GM18526 (cell line): ENCODE data around the gene DNAH1.

Experiments
- POLR2A ChIP-seq: IDR thresholded peaks from 3 replicates; pipeline ENCODE4 v1.6.1; 2011; ENCODE audit not compliant: insufficient read length; ENCODE audit errors: extremely low read depth

Gene DNAH1

DNA sequence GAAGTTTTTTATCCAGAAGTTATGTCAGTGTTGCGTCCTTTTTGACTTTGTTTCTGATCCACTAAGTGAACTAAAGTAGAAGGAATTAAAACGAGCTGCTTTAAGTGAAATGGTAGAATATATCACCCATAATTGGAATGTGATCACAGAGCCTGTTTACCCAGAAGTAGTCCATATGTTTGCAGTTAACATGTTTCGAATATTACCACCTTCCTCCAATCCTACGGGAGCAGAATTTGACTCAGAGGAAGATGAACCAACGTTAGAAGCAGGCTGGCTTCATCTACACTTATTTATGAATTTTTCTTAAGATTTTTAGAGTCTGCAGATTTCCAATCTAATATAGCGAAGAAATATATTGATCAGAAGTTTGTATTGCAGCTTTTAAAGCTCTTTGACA is 57.6 kb downstream of the DNAH1 start:
- TF ChIP-seq POLR2A = no peak

DNA sequence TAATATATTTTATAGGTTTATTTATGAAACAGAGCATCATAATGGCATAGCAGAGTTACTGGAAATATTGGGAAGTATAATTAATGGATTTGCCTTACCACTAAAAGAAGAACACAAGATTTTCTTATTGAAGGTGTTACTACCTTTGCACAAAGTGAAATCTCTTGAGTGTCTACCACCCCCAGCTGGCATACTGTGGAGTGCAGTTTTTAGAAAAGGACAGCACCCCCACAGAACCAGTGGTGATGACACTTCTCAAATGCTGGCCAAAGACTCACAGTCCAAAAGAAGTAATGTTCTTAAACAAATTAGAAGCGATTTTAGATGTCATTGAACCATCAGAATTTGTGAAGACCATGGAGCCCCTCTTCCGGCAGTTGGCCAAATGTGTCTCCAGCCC is 58.1 kb downstream of the DNAH1 start:
- no peak for TF ChIP-seq POLR2A

DNA sequence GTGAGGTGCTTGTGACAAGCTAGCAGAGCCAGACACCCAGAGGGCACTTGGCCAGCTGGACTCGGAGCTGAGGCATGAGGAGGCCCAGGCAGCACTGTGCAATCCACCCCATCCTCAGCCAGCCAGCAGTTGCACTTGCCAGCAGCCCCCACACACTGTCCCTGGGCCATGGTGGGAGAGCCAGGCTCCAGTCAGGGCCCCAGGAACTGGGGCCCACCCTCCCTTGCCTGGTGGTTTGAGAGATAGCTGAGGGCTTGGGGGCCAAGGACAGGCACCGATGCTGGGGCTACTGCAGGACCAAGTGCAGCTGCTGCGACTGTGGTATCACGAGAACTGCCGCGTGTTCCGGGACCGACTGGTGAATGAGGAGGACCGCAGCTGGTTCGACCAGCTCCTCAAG is 63.5 kb downstream of the DNAH1 start:
- TF ChIP-seq POLR2A = no peak

DNA sequence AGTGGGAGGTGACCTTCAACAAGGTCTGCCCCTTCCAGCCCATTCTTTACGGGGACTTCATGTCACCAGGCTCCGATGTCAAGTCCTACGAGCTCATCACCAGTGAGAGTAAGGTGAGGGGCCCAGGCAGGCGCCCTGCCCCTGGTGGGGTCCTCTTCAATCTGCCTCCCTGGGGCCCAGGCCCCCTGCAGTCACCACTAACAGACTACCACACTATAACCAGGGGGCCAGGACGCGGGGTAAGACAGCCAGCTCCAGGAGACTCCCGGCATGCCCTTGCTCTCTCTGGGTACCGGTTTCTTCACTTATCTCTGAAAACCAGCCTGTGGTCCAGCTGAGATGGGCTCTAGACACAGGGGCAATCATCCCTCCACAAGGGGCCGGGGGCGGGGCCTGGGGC is 63.9 kb downstream of the DNAH1 start:
- no peak for TF ChIP-seq POLR2A

DNA sequence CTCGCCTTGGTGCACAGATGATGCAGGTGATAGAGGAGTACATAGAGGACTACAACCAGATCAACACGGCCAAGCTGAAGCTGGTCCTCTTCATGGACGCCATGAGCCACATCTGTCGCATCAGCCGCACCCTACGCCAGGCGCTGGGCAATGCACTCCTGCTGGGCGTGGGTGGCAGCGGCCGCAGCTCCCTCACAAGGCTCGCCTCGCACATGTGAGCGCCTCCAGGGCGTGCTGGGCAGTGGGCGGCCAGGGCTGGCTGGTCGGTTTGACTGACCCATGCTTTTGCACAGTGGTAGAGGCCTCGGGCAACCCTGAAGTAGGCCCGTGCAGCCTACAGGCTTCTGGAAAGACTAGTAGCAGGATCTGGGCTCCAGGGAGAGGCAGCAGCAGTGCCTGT is 65.5 kb downstream of the DNAH1 start:
- TF ChIP-seq POLR2A = no peak

DNA sequence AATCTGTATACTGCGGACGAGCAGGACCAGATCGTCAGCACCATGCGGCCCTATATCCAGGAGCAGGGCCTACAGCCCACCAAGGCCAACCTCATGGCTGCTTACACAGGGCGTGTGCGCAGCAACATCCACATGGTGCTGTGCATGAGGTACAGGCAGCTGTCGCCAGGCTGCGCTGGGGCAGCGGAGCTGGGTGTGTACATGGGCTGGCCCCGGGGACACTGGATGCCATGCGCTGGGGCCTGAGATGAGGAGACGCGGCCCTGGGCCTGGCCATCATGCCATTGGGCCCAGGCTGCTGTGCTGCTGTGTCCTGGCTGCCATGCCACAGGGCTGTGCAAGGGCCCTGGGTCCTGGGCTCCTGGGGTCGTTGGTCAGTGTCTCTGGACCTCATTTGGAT is 67.3 kb downstream of the DNAH1 start:
- no peak for TF ChIP-seq POLR2A

DNA sequence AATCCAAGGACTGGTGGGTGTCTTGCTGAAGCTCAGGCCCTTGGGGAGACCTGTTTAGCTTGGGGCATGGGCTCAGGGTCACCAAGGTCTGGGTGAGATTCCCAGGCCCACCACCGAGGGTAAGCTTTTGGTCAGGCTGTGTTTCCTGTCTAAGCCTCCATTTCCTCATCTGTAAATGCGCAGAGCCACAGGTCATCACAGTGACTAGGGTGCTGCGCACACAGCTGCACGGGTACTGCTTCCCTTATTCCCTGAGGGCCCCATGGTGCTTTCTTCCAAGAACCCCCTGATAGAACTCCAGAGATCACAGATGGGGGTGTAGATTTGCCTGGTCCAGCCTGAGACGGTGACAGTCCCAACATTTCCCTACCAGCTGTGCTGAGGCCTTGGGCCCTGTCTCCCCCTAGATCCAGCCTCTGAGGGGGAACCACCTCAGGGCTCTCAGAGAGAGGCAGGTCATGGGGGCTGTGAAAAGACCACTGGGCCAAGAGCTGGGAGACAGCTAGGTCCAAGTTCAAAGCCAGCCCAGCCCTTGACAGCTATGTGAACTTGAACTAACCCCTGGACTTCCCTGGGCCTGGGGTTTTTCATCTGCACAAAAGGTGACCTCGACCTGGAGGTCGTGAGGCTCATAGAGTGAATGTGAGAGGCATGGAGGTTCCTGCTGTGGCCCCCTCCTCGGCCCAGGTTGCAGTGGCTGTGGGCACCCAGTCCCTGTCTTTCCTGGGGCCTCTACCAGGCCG is 68.1 kb downstream of the DNAH1 start:
- TF ChIP-seq POLR2A = no peak

DNA sequence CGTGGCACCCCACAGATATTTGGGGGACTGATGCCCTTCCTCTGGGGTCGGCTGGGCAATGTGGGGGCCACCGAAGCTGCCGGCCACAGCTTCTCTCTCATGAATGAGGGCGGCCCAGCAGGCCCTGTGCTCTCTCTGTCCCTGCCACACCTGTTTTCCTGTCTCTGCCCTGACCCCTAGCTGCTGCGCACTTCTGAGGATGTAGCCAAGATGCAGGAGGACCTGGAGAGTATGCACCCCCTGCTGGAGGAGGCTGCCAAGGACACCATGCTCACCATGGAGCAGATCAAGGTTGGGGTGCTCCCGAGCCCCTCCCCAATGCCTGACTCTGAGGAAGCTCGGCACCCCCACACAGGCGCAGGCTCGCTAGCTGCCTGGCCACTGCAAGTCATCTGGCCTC is 69.0 kb downstream of the DNAH1 start:
- TF ChIP-seq POLR2A = no peak

DNA sequence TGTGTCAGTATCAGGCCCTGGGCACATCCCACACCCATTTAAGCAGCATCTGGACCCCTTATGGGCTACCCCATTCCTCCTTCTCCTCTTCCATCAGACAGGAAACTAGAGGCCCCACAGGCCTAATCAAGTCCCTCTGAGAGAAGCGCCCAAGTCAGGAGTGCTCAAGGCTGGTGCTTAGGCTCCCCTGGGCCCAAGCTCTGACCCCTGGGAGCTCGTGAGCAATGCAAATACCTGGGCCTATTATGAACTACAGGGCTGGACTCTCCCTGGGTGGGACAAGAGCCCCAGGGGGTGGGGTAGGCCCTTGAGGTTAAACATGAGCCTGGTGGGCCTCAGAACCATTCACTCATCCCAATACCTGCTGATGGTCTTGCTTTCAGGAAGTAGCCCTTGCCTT is 71.4 kb downstream of the DNAH1 start:
- TF ChIP-seq POLR2A = no peak

DNA sequence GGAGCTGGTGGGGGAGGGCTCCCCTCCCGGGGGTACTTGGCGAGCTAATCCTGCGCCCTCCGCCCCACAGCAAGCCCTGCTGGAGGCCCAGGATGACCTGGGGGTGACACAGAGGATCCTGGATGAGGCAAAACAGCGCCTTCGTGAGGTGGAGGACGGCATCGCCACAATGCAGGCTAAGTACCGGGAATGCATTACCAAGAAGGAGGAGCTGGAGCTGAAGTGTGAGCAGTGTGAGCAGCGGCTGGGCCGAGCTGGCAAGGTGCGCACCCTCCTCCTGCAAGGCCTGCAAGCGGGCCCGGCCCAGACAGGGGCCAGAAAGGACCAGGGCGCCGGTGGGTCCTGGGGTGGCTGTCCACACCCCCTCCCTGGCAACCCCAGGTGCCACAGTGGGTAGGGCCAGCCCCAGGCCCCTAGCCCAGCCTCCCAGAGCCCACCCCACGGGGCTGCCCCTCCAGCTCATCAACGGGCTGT is 72.3 kb downstream of the DNAH1 start:
- no peak for TF ChIP-seq POLR2A

DNA sequence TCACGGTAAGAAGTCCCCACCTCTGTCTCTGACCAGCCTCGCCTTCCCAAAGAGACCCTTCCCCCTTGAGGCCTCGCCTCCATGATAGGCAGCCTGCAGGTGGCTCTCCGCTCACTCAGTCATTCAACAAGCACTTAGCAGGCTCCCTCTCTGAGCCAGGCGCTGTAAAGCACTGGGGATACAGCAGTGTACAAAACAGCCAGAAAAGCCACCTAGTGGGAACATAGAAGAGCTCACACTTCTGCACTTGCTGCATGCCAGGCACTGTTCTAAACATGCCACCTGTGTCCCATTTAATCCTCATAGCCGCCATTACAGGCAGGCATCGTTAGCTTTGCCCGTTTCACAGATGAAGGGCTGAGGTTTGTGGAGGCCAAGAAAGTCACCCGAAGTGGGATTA is 72.8 kb downstream of the DNAH1 start:
- TF ChIP-seq POLR2A = no peak

DNA sequence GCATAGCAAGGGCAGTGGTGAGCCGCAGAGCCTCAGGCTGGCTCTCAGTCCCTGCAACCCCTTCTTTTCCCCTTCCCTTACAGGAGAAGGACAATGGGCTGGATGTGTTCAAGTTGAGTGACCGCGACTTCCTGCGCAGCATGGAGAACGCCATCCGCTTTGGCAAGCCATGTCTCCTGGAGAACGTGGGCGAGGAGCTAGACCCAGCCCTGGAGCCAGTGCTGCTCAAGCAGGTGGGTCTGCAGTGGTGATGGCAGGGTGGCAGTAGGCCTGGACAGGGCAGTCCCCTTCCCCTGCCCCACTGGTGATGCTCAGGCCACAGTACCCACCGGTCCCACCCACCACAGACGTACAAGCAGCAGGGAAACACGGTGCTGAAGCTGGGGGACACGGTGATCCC is 75.0 kb downstream of the DNAH1 start:
- no peak for TF ChIP-seq POLR2A

DNA sequence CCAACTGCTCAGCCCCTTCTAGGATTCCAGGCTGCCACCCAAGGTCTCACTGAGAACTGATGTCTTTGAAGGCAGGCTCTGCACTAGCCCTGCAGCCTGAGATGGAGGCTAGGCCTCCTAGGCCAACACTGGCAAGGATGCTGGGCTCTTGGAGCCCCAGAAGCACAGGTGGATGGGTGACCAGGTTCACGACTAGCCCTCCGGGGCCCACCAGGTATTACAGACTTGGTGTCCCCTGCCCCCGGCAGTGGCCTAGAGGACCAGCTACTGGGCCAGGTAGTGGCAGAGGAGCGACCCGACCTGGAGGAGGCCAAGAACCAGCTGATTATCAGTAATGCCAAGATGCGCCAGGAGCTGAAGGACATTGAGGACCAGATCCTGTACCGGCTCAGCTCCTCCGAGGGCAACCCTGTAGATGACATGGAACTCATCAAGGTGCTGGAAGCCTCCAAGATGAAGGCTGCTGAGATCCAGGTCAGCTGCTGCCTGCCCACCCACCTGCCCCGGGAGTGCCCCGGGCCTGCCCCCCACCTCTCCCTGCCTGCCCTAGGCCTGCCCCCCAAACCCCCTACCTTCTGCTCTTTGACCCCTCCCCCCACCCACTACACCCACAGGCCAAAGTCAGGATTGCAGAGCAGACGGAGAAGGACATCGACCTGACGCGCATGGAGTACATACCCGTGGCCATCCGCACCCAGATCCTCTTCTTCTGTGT is 76.3 kb downstream of the DNAH1 start:
- TF ChIP-seq POLR2A = no peak

DNA sequence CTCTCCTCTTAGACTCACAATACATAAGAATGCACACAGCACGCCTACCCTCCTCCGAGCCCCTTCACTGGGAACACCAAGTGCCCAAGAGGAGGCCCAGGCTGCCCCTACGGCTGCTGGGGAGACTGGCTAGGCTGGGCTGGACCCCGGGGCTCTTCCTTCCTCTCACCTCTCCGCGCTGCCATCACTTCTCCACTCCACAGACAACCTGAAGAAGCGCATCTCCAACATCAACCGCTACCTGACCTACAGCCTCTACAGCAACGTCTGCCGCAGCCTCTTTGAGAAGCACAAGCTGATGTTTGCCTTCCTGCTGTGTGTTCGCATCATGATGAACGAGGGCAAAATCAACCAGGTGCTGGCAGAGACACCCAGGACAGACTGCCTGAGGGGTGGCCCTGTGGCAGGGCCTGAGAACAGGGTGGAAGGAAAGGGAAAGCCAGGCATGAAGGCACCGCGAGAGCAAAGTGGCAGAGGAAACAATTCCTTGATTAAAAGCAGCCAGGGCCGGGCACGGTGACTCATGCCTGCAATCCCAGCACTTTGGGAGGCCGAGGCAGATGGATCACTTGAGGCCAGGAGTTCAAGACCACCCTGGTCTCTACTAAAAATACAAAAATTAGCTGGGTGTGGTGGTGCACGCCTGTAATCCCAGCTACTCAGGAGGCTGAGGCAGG is 77.2 kb downstream of the DNAH1 start:
- TF ChIP-seq POLR2A = no peak

DNA sequence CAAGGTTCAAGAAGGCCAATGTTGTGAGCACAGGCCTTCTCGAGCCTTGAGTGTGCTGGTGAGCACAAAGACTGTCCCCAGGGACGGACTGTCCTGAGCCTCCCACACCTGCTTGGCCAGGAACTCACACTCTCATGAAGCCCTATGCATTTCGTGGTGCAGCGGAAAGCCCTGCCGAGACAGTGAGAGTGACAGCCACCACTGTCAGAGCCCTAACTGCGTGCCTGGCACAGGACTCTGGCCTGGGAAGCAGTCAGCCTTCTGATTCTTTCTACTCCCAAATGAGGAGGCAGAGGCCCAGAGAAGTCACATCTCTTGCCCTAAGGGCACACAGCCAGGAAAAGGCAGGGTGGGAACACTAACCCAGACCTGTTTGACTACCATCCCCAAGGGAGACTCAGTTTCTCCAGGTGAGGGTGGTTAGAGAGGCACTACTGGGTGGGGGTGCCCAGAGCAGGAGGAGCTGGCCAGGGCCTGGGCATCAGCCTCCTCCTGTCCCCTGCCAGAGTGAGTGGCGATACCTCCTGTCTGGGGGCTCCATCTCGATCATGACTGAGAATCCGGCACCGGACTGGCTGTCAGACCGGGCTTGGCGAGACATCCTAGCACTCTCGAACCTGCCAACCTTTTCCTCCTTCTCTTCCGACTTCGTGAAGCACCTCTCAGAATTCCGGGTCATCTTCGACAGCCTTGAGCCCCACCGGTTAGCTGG is 78.0 kb downstream of the DNAH1 start:
- TF ChIP-seq POLR2A = no peak
